ENCODE measurements around the gene ASIC3.

GRCh38 chr7:151079199-151079910, 31.0 kb downstream of the ASIC3 start:
- TF ChIP-seq CTCF (IDR thresholded peaks at IDR 0.05) (no peak), EP300 (IDR thresholded peaks at IDR 0.05) (no peak), POLR2AphosphoS5 (IDR thresholded peaks at IDR 0.05) (no peak), POLR2A (IDR thresholded peaks at IDR 0.05) (no peak)

Data from stomach (tissue), 4 donors.